Kidney epithelial cell (primary cell): ENCODE results near the gene FLNA. TPM values are rescaled to one million over a fixed set of nuclear protein-coding genes. Genes with fewer than 3 reads are reported as not detected.
A peak's percentile ranks its signal among the peaks of the same experiment; 100 is the strongest.

Experiments
- DNase-seq: peaks from one replicate; pipeline ENCODE4 v3.0.0-alpha.2; 2010; ENCODE audit warnings: low read depth
- H3K27me3 ChIP-seq: 2 replicates; pipeline ENCODE4 v1.6.0; 2011; ENCODE audit warnings: low read length; ENCODE audit not compliant: control insufficient read depth, insufficient read depth
- H3K36me3 ChIP-seq: 2 replicates; pipeline ENCODE4 v1.5.1; 2011; ENCODE audit warnings: low read length; ENCODE audit not compliant: control insufficient read depth, insufficient read depth
- H3K4me3 ChIP-seq: 2 replicates; pipeline ENCODE4 v1.5.1; 2011; ENCODE audit warnings: low read depth, mild to moderate bottlenecking, control low read depth, low read length
- total RNA-seq: library from RNA; depleted of rRNA; stranded (reverse); fragments of >200 nt; gene quantifications from 2 replicates; pipeline ENCODE4 v1.2.3, GENCODE V29; 2015
- TF ChIP-seq, protein P1 (sequence below): IDR thresholded peaks from 2 replicates; pipeline ENCODE4 v1.5.1; 2011; ENCODE audit warnings: mild to moderate bottlenecking, moderate library complexity, low read length, control low read depth, inconsistent platforms; ENCODE audit not compliant: insufficient read depth, poor library complexity, severe bottlenecking

The FLNA gene
- total RNA-seq, 1 donor from 2014 or later: 2,357 TPM

DNA sequence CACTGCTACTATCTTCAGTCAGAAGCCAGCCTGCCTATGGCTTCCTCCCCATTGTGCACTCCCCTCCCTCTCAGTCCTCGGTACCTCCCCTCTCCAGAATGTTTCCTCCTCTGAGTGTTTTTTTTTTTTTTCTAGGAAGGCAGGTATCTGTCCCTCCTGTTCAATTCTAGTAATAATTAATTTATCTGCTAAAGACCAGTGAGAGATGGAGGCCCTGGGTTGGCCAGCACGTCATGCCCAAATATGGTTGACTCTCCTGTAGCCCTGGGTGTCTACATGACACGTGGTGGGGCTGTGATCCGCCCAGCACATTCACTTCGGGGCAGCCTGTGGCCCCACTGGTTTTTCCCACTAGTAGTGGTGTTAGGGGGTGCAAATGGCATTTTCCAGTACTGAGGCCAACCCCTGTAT, 1.8 kb downstream of the FLNA start:
- Histone ChIP-seq H3K27me3 (no peaks in the 10 kb centered on the region), H3K36me3 (no peaks in the 10 kb centered on the region), H3K4me3 (peak overlapping the region; percentile 43)
- peak; percentile 41 for DNase-seq
- TF ChIP-seq, protein P1, sequence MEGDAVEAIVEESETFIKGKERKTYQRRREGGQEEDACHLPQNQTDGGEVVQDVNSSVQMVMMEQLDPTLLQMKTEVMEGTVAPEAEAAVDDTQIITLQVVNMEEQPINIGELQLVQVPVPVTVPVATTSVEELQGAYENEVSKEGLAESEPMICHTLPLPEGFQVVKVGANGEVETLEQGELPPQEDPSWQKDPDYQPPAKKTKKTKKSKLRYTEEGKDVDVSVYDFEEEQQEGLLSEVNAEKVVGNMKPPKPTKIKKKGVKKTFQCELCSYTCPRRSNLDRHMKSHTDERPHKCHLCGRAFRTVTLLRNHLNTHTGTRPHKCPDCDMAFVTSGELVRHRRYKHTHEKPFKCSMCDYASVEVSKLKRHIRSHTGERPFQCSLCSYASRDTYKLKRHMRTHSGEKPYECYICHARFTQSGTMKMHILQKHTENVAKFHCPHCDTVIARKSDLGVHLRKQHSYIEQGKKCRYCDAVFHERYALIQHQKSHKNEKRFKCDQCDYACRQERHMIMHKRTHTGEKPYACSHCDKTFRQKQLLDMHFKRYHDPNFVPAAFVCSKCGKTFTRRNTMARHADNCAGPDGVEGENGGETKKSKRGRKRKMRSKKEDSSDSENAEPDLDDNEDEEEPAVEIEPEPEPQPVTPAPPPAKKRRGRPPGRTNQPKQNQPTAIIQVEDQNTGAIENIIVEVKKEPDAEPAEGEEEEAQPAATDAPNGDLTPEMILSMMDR: no peak

DNA sequence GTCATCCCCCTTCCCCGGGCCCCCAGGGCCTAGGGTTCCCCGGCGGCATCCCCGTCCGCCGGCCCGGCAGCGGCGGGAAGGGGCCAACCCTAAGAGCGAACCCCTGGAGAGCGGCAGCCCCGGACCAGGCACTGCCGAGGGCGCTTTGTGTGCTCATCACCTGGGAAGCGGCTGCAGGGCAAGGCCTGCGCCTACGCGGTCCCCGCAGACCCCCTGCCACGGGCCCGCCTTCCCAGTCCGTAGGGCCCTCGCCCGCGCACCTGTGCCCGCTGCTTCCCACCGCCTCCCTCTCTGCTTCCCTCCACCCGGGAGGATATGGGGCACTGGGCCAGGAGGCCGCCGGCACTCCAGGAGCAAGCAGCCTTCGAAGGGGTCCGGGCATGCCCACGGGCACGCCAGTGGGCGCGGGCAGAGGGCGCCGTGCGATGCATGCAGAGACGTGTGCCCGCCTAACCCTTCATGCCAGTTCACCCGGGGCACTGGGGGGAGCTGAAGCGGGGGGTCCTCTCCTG, 2.6 kb downstream of the FLNA start:
- DNase-seq: no peak
- Histone ChIP-seq H3K4me3 (peak overlapping the region; percentile 43), H3K27me3 (no peaks in the 10 kb centered on the region), H3K36me3 (peaks cover under 1% of the 10 kb centered on the region)
- TF ChIP-seq, protein P1: no peak

DNA sequence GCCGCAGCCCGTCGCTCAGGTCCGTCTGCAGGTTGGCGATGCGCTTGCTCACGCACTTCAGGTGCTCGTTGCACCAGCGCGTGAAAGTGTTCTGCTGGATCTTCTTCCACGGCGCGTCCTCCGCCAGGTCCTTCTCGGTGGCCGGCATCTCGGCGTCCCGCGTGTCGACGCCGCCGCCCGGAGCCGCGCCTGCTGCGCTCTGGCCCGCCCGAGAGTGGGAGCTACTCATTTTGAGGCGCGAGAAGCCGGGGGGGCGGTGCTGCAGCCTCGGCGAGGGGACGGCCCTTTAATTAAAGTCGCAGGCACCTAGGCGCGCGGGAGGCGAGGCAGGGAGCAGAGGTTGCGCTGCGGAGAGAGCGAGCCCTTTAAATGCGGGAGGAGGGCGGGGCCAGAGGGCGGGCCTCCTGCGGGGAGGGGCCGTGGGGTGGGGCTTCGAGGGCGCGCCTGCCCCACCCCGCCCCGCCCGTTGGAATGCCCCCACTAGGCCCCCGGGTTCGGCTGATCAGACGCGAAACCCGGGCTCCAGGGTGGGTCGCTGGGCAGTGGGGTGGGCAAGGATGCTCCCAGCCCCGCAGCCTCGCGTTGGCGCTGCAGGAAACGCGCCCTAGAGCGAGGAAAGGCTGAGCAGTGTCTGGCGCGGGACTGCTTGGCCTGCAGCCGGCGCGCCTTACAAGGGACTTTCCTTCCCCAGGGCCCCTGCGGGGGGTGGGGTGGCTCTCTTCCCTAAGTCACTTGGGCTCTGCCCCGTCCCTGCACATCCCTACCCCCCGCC, 3.2 kb downstream of the FLNA start:
- Histone ChIP-seq H3K4me3 (peak overlapping the region; percentile 95), H3K36me3 (peaks cover 2% of the 10 kb centered on the region), H3K27me3 (no peaks in the 10 kb centered on the region)
- peak; percentile 49 for DNase-seq
- TF ChIP-seq, protein P1: no peak

DNA sequence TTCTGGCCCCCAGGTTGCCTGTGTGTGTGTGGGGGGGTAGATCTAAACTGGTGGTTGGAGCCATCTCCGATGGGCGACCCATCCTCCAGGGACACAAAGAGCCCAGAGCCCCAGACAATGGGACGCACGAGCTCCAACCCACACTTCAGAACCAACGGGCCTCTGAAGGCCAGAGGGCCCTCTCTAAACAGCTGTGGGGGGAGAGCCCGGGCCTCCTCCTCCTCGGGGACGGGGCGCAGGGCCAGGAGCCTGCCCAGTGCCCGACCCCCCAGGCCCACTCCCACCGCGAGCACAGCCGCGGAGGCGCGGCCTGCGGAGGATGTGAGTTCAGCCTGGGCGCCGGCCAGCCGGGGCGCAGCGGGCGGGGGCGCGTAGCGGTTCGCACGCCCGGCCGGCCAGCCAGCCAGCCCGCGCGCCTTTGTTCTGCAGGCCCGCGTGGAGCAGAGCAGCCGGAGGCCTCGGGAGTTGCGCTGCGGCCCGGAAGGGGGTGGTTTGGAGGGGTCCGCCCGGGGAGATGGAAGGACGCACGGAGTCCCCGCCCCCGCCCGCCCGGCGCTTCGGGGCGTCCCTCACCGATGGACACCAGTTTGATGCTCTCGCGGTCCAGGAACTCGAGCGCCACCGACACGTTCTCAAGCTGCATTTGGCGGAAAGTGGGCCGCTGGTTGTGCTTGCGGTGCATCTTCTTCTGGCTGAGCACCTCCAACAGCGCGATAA, 4.0 kb downstream of the FLNA start:
- Histone ChIP-seq H3K27me3 (no peaks in the 10 kb centered on the region), H3K36me3 (peaks cover 2% of the 10 kb centered on the region), H3K4me3 (peak overlapping the region; percentile 95)
- no peak for DNase-seq
- TF ChIP-seq, protein P1: no peak

DNA sequence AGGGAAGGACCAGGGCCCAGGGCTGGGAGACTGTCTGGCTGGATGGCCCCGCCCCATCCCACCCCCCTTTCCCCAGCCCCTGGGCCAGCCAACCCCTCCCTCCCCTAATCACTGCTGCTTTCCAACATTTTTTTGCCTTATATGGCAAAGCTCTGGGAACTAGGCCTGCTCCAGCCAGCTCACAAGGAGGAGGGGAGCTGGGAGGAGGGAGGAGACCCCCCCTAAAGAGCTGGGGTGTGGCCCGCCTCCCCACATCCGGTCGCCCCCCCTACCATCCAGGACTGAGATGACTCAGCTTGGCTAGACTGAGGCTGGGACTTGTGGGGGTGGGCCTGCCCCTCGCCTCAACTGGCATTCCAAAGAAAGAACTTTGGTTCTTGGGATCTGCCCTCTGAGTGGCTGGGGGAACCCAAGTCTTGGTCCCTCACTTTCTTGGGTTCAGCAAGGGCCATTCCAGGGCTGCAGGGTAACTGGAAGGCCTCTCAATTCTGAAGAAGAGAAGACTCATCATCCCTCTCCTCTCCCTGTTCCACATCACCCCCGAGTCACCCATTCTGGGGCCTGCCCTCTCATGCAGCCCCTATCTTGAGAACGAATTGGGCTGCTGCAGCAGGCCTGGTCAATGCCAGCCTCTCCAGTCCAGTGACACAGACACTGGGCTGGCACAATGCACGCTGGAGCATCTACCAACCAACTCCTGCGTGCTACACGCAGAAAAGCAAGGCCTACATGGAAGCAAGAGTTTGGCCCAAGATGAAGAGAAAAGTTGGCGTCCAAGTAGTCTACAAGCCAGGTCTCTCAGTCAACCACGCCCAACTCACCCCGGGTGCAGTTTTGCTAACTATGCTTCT, 4.8 kb downstream of the FLNA start:
- Histone ChIP-seq H3K36me3 (peaks cover 2% of the 10 kb centered on the region), H3K4me3 (peak overlapping the region; percentile 95), H3K27me3 (no peaks in the 10 kb centered on the region)
- TF ChIP-seq, protein P1: no peak
- peak; percentile 68 for DNase-seq
